Suprapubic skin (tissue), 4 donors: ENCODE measurements around the gene LMBR1L. TPM values are rescaled to one million over a fixed set of nuclear protein-coding genes. Genes with fewer than 3 reads are reported as not detected.
A peak's percentile ranks its signal among the peaks of the same experiment; 100 is the strongest.

Experiments
- DNase-seq, 2 donors: peaks; one replicate each; pipeline ENCODE4 v3.0.0-alpha.2; 2019; ENCODE audit warnings: low spot score in 2 of 2
- H3K27ac ChIP-seq: fragments of 200-600 bp; sonication (generic); one replicate; pipeline ENCODE4 v1.5.1; 2019
- H3K27me3 ChIP-seq: fragments of 200-600 bp; sonication (generic); one replicate; pipeline ENCODE4 v1.5.1; 2019
- H3K36me3 ChIP-seq: fragments of 200-600 bp; sonication (generic); one replicate; pipeline ENCODE4 v1.5.1; 2019
- H3K4me1 ChIP-seq: fragments of 200-600 bp; sonication (generic); one replicate; pipeline ENCODE4 v1.5.1; 2019
- H3K4me3 ChIP-seq: fragments of 200-600 bp; sonication (generic); one replicate; pipeline ENCODE4 v1.5.1; 2019; ENCODE audit warnings: mild to moderate bottlenecking
- H3K9me3 ChIP-seq: fragments of 200-600 bp; sonication (generic); one replicate; pipeline ENCODE4 v1.5.1; 2019
- EP300 ChIP-seq: sonication (generic); formaldehyde crosslinking; IDR thresholded peaks from one replicate; pipeline ENCODE4 v1.6.1; 2017; ENCODE audit warnings: antibody characterized with exemption
- POLR2A ChIP-seq, 2 donors: fragments of 450-650 bp; IDR thresholded peaks; one replicate each; pipeline ENCODE4 v1.6.1; 2017; ENCODE audit warnings: antibody characterized with exemption in 2 of 2, mild to moderate bottlenecking in 2 of 2, moderate library complexity in 2 of 2
- POLR2AphosphoS5 ChIP-seq, 3 donors: sonication (generic); formaldehyde crosslinking; IDR thresholded peaks; one replicate each; pipeline ENCODE4 v1.6.1; 2017; ENCODE audit warnings: antibody characterized with exemption in 3 of 3
- WGBS: methylation state at CpG from one replicate; pipeline ENCODE4 v1.1.5; 2018; 5-methylcytosine and 5-hydroxymethylcytosine counted together
- total RNA-seq, 4 donors: library from RNA; depleted of rRNA; stranded (reverse); fragments of >200 nt; gene quantifications; one replicate each; pipeline ENCODE4 v1.1.0, GENCODE V29; 2016
- TF ChIP-seq, protein P1 (sequence below), 2 donors: fragments of 200-600 bp in 1 of 2; fragments of 450-650 bp in 1 of 2; sonication (generic) in 1 of 2; IDR thresholded peaks; one replicate each; pipeline ENCODE4 v1.5.1; 2016 to 2019; ENCODE audit warnings: antibody characterized with exemption in 2 of 2, mild to moderate bottlenecking in 1 of 2, moderate library complexity in 1 of 2

Gene LMBR1L
- total RNA-seq, 4 donors from 2014 or later: 25.3 to 152 (median 62.3) TPM

DNA sequence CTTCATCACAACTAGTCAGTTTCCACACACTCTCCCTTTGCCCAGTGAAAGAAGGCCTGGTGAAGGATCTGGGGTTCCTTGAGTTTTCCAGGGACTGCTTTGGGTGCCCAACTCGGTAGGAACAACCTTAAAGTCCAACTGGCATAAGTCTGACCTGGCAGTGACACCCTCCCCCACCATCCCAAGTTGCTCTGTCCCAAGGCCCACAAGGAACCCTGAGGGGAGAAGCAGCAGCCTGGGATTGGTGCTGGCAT lies 51.7 kb downstream of the LMBR1L start:
- H3K4me1 ChIP-seq: peaks cover 54% of the 10 kb centered on the region
- no peaks in the 10 kb centered on the region for H3K27me3 ChIP-seq
- H3K4me3 ChIP-seq: peak overlapping the region; percentile 97
- no peaks in the 10 kb centered on the region for H3K9me3 ChIP-seq
- peaks cover 10% of the 10 kb centered on the region for H3K36me3 ChIP-seq
- no peak for TF ChIP-seq POLR2A (IDR thresholded peaks at IDR 0.05)
- no peak for TF ChIP-seq POLR2AphosphoS5 (IDR thresholded peaks at IDR 0.05)
- no CpG with 5 or more reads among the region's 1 CpG for WGBS
- peak overlapping the region; percentile 95 for H3K27ac ChIP-seq
- DNase-seq: no peak

DNA sequence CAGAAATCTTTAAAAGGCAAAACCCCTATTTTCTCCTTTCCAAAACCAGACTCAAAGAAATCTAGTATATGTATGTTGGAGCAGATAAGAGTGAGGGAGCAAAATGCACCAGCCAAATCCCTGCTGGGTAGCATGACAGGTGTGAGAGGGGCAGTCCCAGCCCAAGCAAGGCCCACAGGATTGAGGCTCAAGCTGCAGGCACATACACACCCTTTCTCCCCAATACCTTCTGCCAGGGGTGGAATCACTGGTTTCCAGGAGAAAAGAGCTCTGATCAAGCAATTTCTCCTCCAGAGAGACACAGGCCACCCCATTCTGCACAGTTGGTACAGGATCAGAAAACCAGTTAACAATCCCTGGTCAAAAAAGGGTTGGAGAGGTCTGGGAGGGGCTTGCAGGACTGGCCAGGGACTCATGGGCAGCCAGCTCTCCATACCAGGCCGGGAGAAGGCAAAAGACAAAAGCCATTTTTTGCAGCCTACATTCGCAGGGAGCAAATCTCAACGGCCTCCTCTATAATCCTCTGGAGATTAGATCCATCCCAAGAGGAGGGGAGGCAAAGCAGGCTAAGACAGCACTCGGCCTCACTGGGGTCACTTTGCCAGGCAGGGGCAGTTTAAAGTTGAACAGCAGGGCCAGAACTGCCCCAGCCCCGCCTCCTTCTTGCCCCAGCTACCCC lies 52.1 kb downstream of the LMBR1L start:
- Histone ChIP-seq H3K27me3 (no peaks in the 10 kb centered on the region), H3K36me3 (peaks cover 15% of the 10 kb centered on the region), H3K4me3 (peak overlapping the region; percentile 97), H3K4me1 (peaks cover 54% of the 10 kb centered on the region), H3K27ac (no peak overlapping the region), H3K9me3 (no peaks in the 10 kb centered on the region)
- WGBS: 6% methylated on average over 5 of the region's 5 CpGs
- no peak for DNase-seq
- TF ChIP-seq, protein P1, sequence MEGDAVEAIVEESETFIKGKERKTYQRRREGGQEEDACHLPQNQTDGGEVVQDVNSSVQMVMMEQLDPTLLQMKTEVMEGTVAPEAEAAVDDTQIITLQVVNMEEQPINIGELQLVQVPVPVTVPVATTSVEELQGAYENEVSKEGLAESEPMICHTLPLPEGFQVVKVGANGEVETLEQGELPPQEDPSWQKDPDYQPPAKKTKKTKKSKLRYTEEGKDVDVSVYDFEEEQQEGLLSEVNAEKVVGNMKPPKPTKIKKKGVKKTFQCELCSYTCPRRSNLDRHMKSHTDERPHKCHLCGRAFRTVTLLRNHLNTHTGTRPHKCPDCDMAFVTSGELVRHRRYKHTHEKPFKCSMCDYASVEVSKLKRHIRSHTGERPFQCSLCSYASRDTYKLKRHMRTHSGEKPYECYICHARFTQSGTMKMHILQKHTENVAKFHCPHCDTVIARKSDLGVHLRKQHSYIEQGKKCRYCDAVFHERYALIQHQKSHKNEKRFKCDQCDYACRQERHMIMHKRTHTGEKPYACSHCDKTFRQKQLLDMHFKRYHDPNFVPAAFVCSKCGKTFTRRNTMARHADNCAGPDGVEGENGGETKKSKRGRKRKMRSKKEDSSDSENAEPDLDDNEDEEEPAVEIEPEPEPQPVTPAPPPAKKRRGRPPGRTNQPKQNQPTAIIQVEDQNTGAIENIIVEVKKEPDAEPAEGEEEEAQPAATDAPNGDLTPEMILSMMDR (IDR thresholded peaks at IDR 0.05): no peak
- TF ChIP-seq POLR2AphosphoS5 (IDR thresholded peaks at IDR 0.05) (no peak), POLR2A (IDR thresholded peaks at IDR 0.05) (no peak), EP300 (no peak)

DNA sequence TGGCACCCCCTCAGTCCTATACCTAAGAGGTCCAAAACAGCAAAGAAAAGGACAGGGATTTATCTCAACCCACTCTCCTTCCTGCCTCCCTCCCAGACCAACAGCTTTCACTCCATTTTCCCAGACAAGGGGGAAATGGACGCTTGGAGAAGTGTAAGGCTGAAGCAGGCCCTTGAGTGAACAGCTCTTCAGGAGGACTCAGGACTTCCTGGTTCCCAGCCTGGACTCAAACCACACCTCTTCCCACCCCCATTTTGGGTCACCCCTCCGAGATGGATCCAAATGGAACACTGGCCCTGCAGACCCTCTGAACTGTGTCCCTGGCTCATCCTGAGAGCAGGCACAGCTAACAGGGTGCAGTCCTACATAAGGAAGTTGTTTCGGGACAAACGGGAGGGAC lies 52.8 kb downstream of the LMBR1L start:
- Histone ChIP-seq H3K4me3 (peak overlapping the region; percentile 97), H3K4me1 (peaks cover 59% of the 10 kb centered on the region), H3K27me3 (no peaks in the 10 kb centered on the region), H3K27ac (no peak overlapping the region), H3K9me3 (no peaks in the 10 kb centered on the region), H3K36me3 (peaks cover 21% of the 10 kb centered on the region)
- TF ChIP-seq, protein P1 (IDR thresholded peaks at IDR 0.05): no peak
- no peak for TF ChIP-seq POLR2A (IDR thresholded peaks at IDR 0.05)
- TF ChIP-seq POLR2AphosphoS5 (IDR thresholded peaks at IDR 0.05): no peak
- TF ChIP-seq EP300: no peak
- 0% methylated on average over 4 of the region's 4 CpGs for WGBS
- DNase-seq: no peak

DNA sequence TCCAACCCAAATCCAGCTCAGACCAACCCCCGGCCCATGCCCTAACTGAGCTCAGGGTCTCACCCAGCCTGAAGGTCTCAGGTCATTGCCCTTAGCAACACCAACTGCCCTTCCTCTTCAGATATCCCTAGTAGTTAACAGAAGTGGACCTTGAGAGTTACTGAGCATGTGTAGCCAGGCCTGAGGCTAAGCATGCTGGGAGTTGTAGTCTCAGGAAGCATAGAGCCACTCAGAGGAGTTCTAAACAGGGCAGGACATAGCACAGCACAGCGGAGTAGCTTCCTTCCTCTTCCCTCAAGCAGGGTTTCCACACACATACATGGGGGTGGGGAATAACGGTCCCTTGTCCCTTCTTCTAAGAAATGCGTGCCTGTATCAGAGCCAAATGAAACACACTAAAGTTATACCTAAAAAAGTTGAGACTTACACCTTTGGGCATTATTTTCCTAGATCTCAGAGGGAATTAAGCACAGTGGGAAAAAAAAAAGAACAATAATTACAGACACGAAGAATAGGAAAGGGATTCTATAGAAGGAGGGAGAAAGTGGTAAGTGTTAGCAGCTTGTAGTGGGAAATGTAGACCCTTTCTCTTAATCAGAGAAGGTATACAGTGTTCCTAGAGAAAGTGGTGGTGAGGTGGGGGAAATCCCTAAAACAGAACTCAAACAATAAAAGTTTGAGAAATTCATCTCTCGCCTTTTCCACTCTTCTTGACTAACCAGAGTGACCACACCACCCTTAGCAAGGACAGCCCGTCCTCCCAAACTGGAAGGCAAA lies 54.5 kb downstream of the LMBR1L start:
- H3K4me1 ChIP-seq: peaks cover 57% of the 10 kb centered on the region
- WGBS: 29% methylated on average over 7 of the region's 7 CpGs
- DNase-seq: no peak
- no peak overlapping the region for H3K27ac ChIP-seq
- H3K4me3 ChIP-seq: peak overlapping the region; percentile 97
- H3K27me3 ChIP-seq: no peaks in the 10 kb centered on the region
- peaks cover 38% of the 10 kb centered on the region for H3K36me3 ChIP-seq
- no peaks in the 10 kb centered on the region for H3K9me3 ChIP-seq
- TF ChIP-seq EP300: no peak
- TF ChIP-seq, protein P1 (IDR thresholded peaks at IDR 0.05): no peak
- TF ChIP-seq POLR2A (IDR thresholded peaks at IDR 0.05): no peak
- no peak for TF ChIP-seq POLR2AphosphoS5 (IDR thresholded peaks at IDR 0.05)

DNA sequence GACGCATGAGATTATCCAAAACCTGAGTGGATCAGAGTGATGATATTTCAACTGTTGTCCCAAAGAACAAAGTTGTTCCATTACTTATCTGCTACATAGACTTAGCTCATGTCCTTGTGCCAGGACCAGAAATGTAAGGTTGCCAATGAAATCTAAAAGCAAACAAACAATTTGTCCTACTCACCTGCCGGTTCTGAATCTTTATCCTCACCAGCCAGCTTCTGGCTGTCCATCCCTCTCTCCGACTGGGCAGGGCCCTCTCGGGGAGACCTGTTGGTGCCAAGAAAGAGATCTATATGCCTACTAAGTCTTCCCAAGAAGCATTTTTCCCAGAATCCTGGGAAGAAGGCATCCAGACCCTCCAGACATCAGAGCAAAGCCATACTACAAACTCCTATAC lies 55.6 kb downstream of the LMBR1L start:
- Histone ChIP-seq H3K9me3 (no peaks in the 10 kb centered on the region), H3K4me1 (peaks cover 56% of the 10 kb centered on the region), H3K4me3 (no peak overlapping the region), H3K36me3 (peaks cover 49% of the 10 kb centered on the region), H3K27ac (no peak overlapping the region), H3K27me3 (no peaks in the 10 kb centered on the region)
- 94% methylated on average over 4 of the region's 4 CpGs for WGBS
- TF ChIP-seq POLR2A (IDR thresholded peaks at IDR 0.05): no peak
- no peak for TF ChIP-seq POLR2AphosphoS5 (IDR thresholded peaks at IDR 0.05)
- DNase-seq: no peak

DNA sequence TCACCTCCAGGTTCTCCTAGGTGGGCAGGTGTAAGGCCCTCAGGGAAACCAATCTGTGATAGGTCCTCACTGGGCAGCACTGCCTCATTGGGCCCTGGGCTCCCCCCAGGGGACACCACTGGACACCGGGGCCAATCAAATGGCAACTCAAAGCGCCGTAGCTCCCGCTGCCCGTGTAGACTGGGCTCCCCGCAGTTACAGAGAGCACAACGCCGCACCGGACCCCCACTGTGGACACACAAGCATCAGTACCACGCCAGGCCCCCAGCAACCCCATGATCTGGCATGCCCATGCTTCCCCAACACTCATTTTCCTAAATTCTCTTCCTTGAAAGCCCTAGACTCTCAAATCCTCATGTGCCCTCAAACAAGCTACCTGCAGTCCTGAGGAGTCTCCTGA lies 56.1 kb downstream of the LMBR1L start:
- peaks cover 55% of the 10 kb centered on the region for H3K36me3 ChIP-seq
- H3K4me1 ChIP-seq: peaks cover 56% of the 10 kb centered on the region
- no peaks in the 10 kb centered on the region for H3K27me3 ChIP-seq
- H3K4me3 ChIP-seq: no peak overlapping the region
- 97% methylated on average over 7 of the region's 10 CpGs for WGBS
- TF ChIP-seq POLR2AphosphoS5 (IDR thresholded peaks at IDR 0.05) (no peak), POLR2A (IDR thresholded peaks at IDR 0.05) (no peak), EP300 (no peak)
- TF ChIP-seq, protein P1 (IDR thresholded peaks at IDR 0.05): no peak
- H3K9me3 ChIP-seq: no peaks in the 10 kb centered on the region
- no peak overlapping the region for H3K27ac ChIP-seq
- DNase-seq: no peak
